Neuron (in vitro differentiated cells): Measurements from ENCODE around the gene ABI1.
"Not testable (repeated sequence)": the region's sequence is repeated elsewhere in the genome, so short reads cannot be mapped to it uniquely, and the experiment has no call there.

Source experiments
- H2AFZ ChIP-seq: one replicate; pipeline ENCODE4 v1.6.1; 2013; ENCODE audit warnings: low read depth, mild to moderate bottlenecking, inconsistent platforms, low read length, moderate library complexity
- H3K27me3 ChIP-seq: one replicate; pipeline ENCODE4 v1.6.1; 2013; ENCODE audit warnings: low read length; ENCODE audit not compliant: insufficient read depth
- H3K36me3 ChIP-seq: one replicate; pipeline ENCODE4 v1.6.1; 2013; ENCODE audit warnings: low read length; ENCODE audit not compliant: insufficient read depth
- H3K4me1 ChIP-seq: one replicate; pipeline ENCODE4 v1.6.1; 2013; ENCODE audit warnings: low read length; ENCODE audit not compliant: insufficient read depth
- H3K4me3 ChIP-seq: 2 replicates; pipeline ENCODE4 v1.5.1; 2013; ENCODE audit warnings: mild to moderate bottlenecking, low read length, moderate library complexity
- H3K9me3 ChIP-seq: one replicate; pipeline ENCODE4 v1.6.1; 2013; ENCODE audit warnings: low read length

Gene ABI1

GRCh38 chr10:26860443-26861204, at the start of gene ABI1:
Gene ABI1, minus strand, starts transcription at chr10:26860958. Its CDS starts 95 bp downstream, at chr10:26860863.
- H2AFZ ChIP-seq = peak within 1 kb of the TSS; percentile 74
- H3K36me3 ChIP-seq = no peaks in the 10 kb centered on the region
- no peaks in the 10 kb centered on the region for H3K9me3 ChIP-seq
- H3K27me3 ChIP-seq = peaks cover 2% of the 10 kb centered on the region
- peaks cover 14% of the 10 kb centered on the region for H3K4me1 ChIP-seq
- peak within 1 kb of the TSS; percentile 68 for H3K4me3 ChIP-seq

GRCh38 chr10:26909753-26910152, 49.0 kb upstream of the ABI1 start:
- H3K27me3 ChIP-seq = no peaks in the 10 kb centered on the region
- no peak overlapping the region for H3K4me3 ChIP-seq
- no peaks in the 10 kb centered on the region for H3K36me3 ChIP-seq
- H2AFZ ChIP-seq = no peak overlapping the region
- no peaks in the 10 kb centered on the region for H3K4me1 ChIP-seq
- no peaks in the 10 kb centered on the region for H3K9me3 ChIP-seq

GRCh38 chr10:26905253-26905781, 44.6 kb upstream of the ABI1 start:
- H3K4me1 ChIP-seq, H2AFZ ChIP-seq, H3K36me3 ChIP-seq, H3K9me3 ChIP-seq, H3K4me3 ChIP-seq, H3K27me3 ChIP-seq: not testable (repeated sequence)

- Histone ChIP-seq H3K36me3 (no peaks in the 10 kb centered on the region), H3K4me1 (no peaks in the 10 kb centered on the region), H2AFZ (no peak overlapping the region), H3K4me3 (no peak overlapping the region), H3K27me3 (no peaks in the 10 kb centered on the region), H3K9me3 (no peaks in the 10 kb centered on the region)
Observed at GRCh38 chr10:26903431-26904217, 42.9 kb upstream of the ABI1 start.

- not testable (repeated sequence) for H2AFZ ChIP-seq, H3K4me3 ChIP-seq, H3K27me3 ChIP-seq, H3K36me3 ChIP-seq, H3K4me1 ChIP-seq, H3K9me3 ChIP-seq
Observed at GRCh38 chr10:26892306-26892923, 31.7 kb upstream of the ABI1 start.

GRCh38 chr10:26890956-26891355, 30.2 kb upstream of the ABI1 start:
- no peaks in the 10 kb centered on the region for H3K4me1 ChIP-seq
- no peak overlapping the region for H2AFZ ChIP-seq
- H3K36me3 ChIP-seq = no peaks in the 10 kb centered on the region
- H3K27me3 ChIP-seq = no peaks in the 10 kb centered on the region
- no peaks in the 10 kb centered on the region for H3K9me3 ChIP-seq
- no peak overlapping the region for H3K4me3 ChIP-seq

GRCh38 chr10:26887611-26888215, 27.0 kb upstream of the ABI1 start:
- H3K36me3 ChIP-seq = no peaks in the 10 kb centered on the region
- H3K9me3 ChIP-seq = no peaks in the 10 kb centered on the region
- H2AFZ ChIP-seq = no peak overlapping the region
- H3K4me3 ChIP-seq = no peak overlapping the region
- no peaks in the 10 kb centered on the region for H3K27me3 ChIP-seq
- H3K4me1 ChIP-seq = no peaks in the 10 kb centered on the region

- Histone ChIP-seq H3K36me3 (no peaks in the 10 kb centered on the region), H3K9me3 (no peaks in the 10 kb centered on the region), H3K27me3 (no peaks in the 10 kb centered on the region), H3K4me1 (peaks cover 3% of the 10 kb centered on the region), H3K4me3 (no peak overlapping the region), H2AFZ (no peak overlapping the region)
Observed at GRCh38 chr10:26881600-26882331, 21.0 kb upstream of the ABI1 start.

GRCh38 chr10:26879744-26880143, 19.0 kb upstream of the ABI1 start:
- Histone ChIP-seq H3K36me3 (no peaks in the 10 kb centered on the region), H3K4me1 (peaks cover 3% of the 10 kb centered on the region), H3K9me3 (no peaks in the 10 kb centered on the region), H2AFZ (no peak overlapping the region), H3K4me3 (no peak overlapping the region), H3K27me3 (no peaks in the 10 kb centered on the region)

GRCh38 chr10:26870766-26871165, 10.0 kb upstream of the ABI1 start:
- H3K27me3 ChIP-seq = no peaks in the 10 kb centered on the region
- H2AFZ ChIP-seq = no peak overlapping the region
- peaks cover 5% of the 10 kb centered on the region for H3K4me1 ChIP-seq
- no peaks in the 10 kb centered on the region for H3K9me3 ChIP-seq
- H3K4me3 ChIP-seq = no peak overlapping the region
- H3K36me3 ChIP-seq = no peaks in the 10 kb centered on the region

GRCh38 chr10:26869528-26869927, 8.8 kb upstream of the ABI1 start:
- H3K36me3 ChIP-seq = no peaks in the 10 kb centered on the region

GRCh38 chr10:26863351-26864076, 2.8 kb upstream of the ABI1 start:
- no peaks in the 10 kb centered on the region for H3K9me3 ChIP-seq
- H3K36me3 ChIP-seq = no peaks in the 10 kb centered on the region
- peaks cover 6% of the 10 kb centered on the region for H3K4me1 ChIP-seq
- no peak overlapping the region for H2AFZ ChIP-seq
- peaks cover 2% of the 10 kb centered on the region for H3K27me3 ChIP-seq
- no peak overlapping the region for H3K4me3 ChIP-seq

More at GRCh38 chr10:26869528-26869927, 8.8 kb upstream of the ABI1 start:
- H3K9me3 ChIP-seq = no peaks in the 10 kb centered on the region
- no peak overlapping the region for H3K4me3 ChIP-seq
- no peak overlapping the region for H2AFZ ChIP-seq
- peaks cover 5% of the 10 kb centered on the region for H3K4me1 ChIP-seq
- no peaks in the 10 kb centered on the region for H3K27me3 ChIP-seq
